ENCODE measurements around the gene ABCC1.
"Not testable (repeated sequence)": the region's sequence is repeated elsewhere in the genome, so short reads cannot be mapped to it uniquely, and the experiment has no call there.

Gene ABCC1

DNA sequence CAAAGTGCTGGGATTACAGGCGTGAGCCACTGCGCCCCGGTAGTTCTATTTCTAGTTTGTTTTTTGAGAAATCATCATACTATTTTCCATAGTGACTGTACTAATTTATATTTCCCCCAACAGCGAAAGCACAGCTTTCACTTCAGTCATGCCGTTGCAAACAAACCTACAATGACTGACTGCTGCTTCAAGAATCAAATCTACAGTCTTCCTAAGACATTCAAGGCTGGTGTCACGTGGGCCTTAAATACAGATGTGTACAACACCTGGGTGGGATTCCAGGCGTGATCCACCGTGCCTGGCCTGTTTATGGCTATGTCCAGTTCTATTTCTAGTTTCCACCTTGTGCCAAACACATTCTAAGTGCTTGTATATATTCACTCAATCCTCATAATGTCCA, 201.9 kb downstream of the ABCC1 start:
- no peak overlapping the region for H3K27ac ChIP-seq
- TF ChIP-seq, protein P1, sequence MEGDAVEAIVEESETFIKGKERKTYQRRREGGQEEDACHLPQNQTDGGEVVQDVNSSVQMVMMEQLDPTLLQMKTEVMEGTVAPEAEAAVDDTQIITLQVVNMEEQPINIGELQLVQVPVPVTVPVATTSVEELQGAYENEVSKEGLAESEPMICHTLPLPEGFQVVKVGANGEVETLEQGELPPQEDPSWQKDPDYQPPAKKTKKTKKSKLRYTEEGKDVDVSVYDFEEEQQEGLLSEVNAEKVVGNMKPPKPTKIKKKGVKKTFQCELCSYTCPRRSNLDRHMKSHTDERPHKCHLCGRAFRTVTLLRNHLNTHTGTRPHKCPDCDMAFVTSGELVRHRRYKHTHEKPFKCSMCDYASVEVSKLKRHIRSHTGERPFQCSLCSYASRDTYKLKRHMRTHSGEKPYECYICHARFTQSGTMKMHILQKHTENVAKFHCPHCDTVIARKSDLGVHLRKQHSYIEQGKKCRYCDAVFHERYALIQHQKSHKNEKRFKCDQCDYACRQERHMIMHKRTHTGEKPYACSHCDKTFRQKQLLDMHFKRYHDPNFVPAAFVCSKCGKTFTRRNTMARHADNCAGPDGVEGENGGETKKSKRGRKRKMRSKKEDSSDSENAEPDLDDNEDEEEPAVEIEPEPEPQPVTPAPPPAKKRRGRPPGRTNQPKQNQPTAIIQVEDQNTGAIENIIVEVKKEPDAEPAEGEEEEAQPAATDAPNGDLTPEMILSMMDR (IDR thresholded peaks at IDR 0.05), result no peak

DNA sequence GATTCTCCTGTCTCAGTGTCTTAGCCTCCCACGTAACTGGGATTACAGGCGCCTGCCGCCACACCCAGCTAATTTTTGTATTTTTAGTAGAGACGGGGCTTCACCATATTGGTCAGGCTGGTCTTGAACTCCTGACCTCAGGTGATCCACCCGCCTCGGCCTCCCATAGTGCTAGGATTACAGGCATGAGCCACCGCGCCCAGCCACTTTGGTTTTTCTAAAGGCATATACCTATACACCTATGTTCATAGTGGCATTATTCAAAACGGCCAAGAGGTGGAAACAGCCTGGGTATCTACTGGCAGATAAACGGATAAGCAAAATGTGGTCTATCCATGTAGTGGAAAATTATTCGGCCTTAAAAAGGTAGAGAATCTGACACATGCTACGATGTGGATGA, 203.6 kb downstream of the ABCC1 start:
- H3K27ac ChIP-seq, result not testable (repeated sequence)

- TF ChIP-seq, protein P1 (IDR thresholded peaks at IDR 0.05), result no peak
- no peak for TF ChIP-seq ZFX (IDR thresholded peaks at IDR 0.05; ENCODE audit: borderline replicate concordance)
- no peak overlapping the region for H3K27ac ChIP-seq
These were observed 205.0 kb downstream of the ABCC1 start for GRCh38 chr16:16154281-16154951.

- no peak overlapping the region for H3K27ac ChIP-seq
- TF ChIP-seq ZFX (IDR thresholded peaks at IDR 0.05; ENCODE audit: borderline replicate concordance), result no peak
- TF ChIP-seq, protein P1 (IDR thresholded peaks at IDR 0.05), result no peak
These were observed 205.8 kb downstream of the ABCC1 start for GRCh38 chr16:16155234-16155633.

DNA sequence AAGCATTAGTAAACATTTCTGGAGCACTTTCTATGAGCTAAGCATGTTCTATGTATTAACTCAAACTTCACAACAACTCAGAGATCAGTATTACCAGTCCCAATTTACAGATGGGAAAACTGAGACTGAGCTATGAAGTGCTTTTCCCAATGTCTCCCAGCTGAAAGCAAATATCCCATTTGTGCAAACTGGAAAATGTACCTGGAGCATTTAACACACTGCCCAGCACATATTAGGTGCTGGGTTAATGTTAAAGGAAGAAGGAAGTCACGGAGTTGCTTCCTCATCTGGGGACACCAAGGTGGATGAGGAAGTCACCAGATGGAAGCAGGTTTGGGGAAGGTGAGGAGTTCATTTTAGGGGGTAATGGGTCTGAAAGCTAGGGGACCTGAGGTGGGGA, 207.8 kb downstream of the ABCC1 start:
- no peak overlapping the region for H3K27ac ChIP-seq
- TF ChIP-seq, protein P1 (IDR thresholded peaks at IDR 0.05), result no peak

DNA sequence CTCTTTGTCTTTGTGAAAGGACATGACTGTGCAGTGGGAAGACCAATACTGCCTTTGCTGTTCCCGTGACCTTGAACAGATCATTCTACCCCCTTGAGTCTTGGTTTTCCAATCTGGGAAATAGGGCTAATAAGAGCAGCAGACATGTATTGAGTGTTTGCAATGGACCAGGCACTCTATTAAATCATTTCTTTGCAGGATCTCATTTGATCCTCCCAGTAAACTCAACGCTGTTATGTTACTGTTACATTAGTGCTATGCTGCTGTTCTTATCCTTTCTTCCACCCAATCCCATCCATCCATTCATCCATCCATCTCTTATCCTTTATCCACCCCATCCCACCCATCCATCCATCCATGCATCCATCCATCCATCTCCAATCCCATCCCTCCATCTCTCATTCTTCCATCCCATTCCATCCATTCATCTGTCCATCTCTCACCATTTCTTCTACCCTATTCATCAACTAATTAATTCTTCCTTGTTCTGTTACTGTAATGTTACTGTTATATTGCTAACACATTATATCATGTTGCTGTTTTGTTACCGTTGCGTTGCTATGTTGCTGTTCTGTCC, 208.8 kb downstream of the ABCC1 start:
- no peak overlapping the region for H3K27ac ChIP-seq
- TF ChIP-seq, protein P1 (IDR thresholded peaks at IDR 0.05), result no peak
- TF ChIP-seq ZFX (IDR thresholded peaks at IDR 0.05; ENCODE audit: borderline replicate concordance), result no peak

GRCh38 chr16:16158741-16159374, 209.4 kb downstream of the ABCC1 start:
- TF ChIP-seq, protein P1 (IDR thresholded peaks at IDR 0.05), result no peak
- no peak for TF ChIP-seq ZFX (IDR thresholded peaks at IDR 0.05; ENCODE audit: borderline replicate concordance)
- no peak overlapping the region for H3K27ac ChIP-seq

Measured in 22Rv1 (cell line).